Measurements from ENCODE around the gene NTSR1. TPM values are rescaled to one million over a fixed set of nuclear protein-coding genes. Genes with fewer than 3 reads are reported as not detected.

NTSR1 gene
- total and polyA plus RNA-seq, 2 of the 8 experiments (the other 6 are each of a cell fraction or from before 2014, with no cell fraction given) = 0.53 to 0.89 TPM

DNA sequence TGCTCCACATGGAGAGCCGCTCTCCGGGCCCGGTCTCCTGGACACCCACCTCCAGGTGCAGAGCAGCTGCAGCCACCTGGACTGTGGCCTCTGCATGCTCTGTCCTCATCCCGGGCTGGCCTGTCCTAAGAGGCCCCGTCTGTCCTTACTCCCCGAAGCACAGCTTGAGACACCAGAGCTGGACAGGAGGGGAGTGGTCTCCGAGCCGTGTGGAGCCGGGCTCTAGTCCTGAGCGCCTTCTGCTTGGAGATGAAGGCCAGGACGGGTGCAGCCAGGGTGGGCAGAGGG is 6.7 kb upstream of the NTSR1 start (continued):
- TF ChIP-seq, protein P1, sequence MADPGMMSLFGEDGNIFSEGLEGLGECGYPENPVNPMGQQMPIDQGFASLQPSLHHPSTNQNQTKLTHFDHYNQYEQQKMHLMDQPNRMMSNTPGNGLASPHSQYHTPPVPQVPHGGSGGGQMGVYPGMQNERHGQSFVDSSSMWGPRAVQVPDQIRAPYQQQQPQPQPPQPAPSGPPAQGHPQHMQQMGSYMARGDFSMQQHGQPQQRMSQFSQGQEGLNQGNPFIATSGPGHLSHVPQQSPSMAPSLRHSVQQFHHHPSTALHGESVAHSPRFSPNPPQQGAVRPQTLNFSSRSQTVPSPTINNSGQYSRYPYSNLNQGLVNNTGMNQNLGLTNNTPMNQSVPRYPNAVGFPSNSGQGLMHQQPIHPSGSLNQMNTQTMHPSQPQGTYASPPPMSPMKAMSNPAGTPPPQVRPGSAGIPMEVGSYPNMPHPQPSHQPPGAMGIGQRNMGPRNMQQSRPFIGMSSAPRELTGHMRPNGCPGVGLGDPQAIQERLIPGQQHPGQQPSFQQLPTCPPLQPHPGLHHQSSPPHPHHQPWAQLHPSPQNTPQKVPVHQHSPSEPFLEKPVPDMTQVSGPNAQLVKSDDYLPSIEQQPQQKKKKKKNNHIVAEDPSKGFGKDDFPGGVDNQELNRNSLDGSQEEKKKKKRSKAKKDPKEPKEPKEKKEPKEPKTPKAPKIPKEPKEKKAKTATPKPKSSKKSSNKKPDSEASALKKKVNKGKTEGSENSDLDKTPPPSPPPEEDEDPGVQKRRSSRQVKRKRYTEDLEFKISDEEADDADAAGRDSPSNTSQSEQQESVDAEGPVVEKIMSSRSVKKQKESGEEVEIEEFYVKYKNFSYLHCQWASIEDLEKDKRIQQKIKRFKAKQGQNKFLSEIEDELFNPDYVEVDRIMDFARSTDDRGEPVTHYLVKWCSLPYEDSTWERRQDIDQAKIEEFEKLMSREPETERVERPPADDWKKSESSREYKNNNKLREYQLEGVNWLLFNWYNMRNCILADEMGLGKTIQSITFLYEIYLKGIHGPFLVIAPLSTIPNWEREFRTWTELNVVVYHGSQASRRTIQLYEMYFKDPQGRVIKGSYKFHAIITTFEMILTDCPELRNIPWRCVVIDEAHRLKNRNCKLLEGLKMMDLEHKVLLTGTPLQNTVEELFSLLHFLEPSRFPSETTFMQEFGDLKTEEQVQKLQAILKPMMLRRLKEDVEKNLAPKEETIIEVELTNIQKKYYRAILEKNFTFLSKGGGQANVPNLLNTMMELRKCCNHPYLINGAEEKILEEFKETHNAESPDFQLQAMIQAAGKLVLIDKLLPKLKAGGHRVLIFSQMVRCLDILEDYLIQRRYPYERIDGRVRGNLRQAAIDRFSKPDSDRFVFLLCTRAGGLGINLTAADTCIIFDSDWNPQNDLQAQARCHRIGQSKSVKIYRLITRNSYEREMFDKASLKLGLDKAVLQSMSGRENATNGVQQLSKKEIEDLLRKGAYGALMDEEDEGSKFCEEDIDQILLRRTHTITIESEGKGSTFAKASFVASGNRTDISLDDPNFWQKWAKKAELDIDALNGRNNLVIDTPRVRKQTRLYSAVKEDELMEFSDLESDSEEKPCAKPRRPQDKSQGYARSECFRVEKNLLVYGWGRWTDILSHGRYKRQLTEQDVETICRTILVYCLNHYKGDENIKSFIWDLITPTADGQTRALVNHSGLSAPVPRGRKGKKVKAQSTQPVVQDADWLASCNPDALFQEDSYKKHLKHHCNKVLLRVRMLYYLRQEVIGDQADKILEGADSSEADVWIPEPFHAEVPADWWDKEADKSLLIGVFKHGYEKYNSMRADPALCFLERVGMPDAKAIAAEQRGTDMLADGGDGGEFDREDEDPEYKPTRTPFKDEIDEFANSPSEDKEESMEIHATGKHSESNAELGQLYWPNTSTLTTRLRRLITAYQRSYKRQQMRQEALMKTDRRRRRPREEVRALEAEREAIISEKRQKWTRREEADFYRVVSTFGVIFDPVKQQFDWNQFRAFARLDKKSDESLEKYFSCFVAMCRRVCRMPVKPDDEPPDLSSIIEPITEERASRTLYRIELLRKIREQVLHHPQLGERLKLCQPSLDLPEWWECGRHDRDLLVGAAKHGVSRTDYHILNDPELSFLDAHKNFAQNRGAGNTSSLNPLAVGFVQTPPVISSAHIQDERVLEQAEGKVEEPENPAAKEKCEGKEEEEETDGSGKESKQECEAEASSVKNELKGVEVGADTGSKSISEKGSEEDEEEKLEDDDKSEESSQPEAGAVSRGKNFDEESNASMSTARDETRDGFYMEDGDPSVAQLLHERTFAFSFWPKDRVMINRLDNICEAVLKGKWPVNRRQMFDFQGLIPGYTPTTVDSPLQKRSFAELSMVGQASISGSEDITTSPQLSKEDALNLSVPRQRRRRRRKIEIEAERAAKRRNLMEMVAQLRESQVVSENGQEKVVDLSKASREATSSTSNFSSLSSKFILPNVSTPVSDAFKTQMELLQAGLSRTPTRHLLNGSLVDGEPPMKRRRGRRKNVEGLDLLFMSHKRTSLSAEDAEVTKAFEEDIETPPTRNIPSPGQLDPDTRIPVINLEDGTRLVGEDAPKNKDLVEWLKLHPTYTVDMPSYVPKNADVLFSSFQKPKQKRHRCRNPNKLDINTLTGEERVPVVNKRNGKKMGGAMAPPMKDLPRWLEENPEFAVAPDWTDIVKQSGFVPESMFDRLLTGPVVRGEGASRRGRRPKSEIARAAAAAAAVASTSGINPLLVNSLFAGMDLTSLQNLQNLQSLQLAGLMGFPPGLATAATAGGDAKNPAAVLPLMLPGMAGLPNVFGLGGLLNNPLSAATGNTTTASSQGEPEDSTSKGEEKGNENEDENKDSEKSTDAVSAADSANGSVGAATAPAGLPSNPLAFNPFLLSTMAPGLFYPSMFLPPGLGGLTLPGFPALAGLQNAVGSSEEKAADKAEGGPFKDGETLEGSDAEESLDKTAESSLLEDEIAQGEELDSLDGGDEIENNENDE (IDR thresholded peaks at IDR 0.05; ENCODE audit: insufficient replicate concordance, low read length) = no peak
- TF ChIP-seq, protein P2, sequence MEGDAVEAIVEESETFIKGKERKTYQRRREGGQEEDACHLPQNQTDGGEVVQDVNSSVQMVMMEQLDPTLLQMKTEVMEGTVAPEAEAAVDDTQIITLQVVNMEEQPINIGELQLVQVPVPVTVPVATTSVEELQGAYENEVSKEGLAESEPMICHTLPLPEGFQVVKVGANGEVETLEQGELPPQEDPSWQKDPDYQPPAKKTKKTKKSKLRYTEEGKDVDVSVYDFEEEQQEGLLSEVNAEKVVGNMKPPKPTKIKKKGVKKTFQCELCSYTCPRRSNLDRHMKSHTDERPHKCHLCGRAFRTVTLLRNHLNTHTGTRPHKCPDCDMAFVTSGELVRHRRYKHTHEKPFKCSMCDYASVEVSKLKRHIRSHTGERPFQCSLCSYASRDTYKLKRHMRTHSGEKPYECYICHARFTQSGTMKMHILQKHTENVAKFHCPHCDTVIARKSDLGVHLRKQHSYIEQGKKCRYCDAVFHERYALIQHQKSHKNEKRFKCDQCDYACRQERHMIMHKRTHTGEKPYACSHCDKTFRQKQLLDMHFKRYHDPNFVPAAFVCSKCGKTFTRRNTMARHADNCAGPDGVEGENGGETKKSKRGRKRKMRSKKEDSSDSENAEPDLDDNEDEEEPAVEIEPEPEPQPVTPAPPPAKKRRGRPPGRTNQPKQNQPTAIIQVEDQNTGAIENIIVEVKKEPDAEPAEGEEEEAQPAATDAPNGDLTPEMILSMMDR (IDR thresholded peaks at IDR 0.05; ENCODE audit: control extremely low read depth in 1 of 3, insufficient read depth in 1 of 3, low read depth in 1 of 3, low read length in 3 of 3) = no peak
- TF ChIP-seq, protein P3, sequence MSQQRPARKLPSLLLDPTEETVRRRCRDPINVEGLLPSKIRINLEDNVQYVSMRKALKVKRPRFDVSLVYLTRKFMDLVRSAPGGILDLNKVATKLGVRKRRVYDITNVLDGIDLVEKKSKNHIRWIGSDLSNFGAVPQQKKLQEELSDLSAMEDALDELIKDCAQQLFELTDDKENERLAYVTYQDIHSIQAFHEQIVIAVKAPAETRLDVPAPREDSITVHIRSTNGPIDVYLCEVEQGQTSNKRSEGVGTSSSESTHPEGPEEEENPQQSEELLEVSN (IDR thresholded peaks at IDR 0.05) = no peak
- TF ChIP-seq KDM4A (IDR thresholded peaks at IDR 0.05; ENCODE audit: low read depth, low read length, severe bottlenecking) (no peak), SRF (IDR thresholded peaks at IDR 0.05; ENCODE audit: low read depth, low read length) (no peak), BRCA1 (IDR thresholded peaks at IDR 0.05; ENCODE audit: low read depth, low read length) (no peak), CBX8 (IDR thresholded peaks at IDR 0.05; ENCODE audit: borderline replicate concordance, low read depth, low read length) (no peak), BACH1 (IDR thresholded peaks at IDR 0.05; ENCODE audit: low read length) (no peak)
